HG02610 (cell line): ENCODE results near the gene KCNA3.

ENCODE experiments used
- ATAC-seq: cut with Tn5 transposase; IDR thresholded peaks from one replicate; pipeline ENCODE4 v1.9.1; 2021; ENCODE audit warnings: mild to moderate bottlenecking, moderate library complexity; ENCODE audit not compliant: unreplicated experiment

Gene KCNA3

GRCh38 chr1:110674337-110675059 lies at the start of gene KCNA3:
TSS of gene KCNA3 (minus strand) at chr1:110674940. CDS start at chr1:110674809, 131 bp downstream.
- ATAC-seq, result peak; percentile 37

GRCh38 chr1:110722807-110723206 lies 48.1 kb upstream of the KCNA3 start:
- ATAC-seq, result no peak

- no peak for ATAC-seq
Observed at GRCh38 chr1:110719908-110720307, 45.2 kb upstream of the KCNA3 start.

GRCh38 chr1:110718452-110718851 lies 43.7 kb upstream of the KCNA3 start:
- ATAC-seq, result no peak

GRCh38 chr1:110717179-110717578 lies 42.4 kb upstream of the KCNA3 start:
- ATAC-seq, result no peak

GRCh38 chr1:110714374-110714995 lies 39.7 kb upstream of the KCNA3 start:
- ATAC-seq, result no peak

GRCh38 chr1:110713221-110713620 lies 38.5 kb upstream of the KCNA3 start:
- ATAC-seq, result no peak

- ATAC-seq, result no peak
Observed at GRCh38 chr1:110710314-110710713, 35.6 kb upstream of the KCNA3 start.

GRCh38 chr1:110708974-110709440 lies 34.3 kb upstream of the KCNA3 start:
- ATAC-seq, result no peak

- no peak for ATAC-seq
Observed at GRCh38 chr1:110707232-110707631, 32.5 kb upstream of the KCNA3 start.

GRCh38 chr1:110706621-110707020 lies 31.9 kb upstream of the KCNA3 start:
- ATAC-seq, result no peak

GRCh38 chr1:110702260-110702659 lies 27.5 kb upstream of the KCNA3 start:
- no peak for ATAC-seq

- no peak for ATAC-seq
Observed at GRCh38 chr1:110700767-110701166, 26.0 kb upstream of the KCNA3 start.

GRCh38 chr1:110697606-110698005 lies 22.9 kb upstream of the KCNA3 start:
- no peak for ATAC-seq

- no peak for ATAC-seq
Observed at GRCh38 chr1:110696818-110697217, 22.1 kb upstream of the KCNA3 start.

GRCh38 chr1:110690709-110691365 lies 16.1 kb upstream of the KCNA3 start:
- no peak for ATAC-seq

- ATAC-seq, result no peak
Observed at GRCh38 chr1:110689868-110690267, 15.1 kb upstream of the KCNA3 start.

GRCh38 chr1:110688514-110688913 lies 13.8 kb upstream of the KCNA3 start:
- ATAC-seq, result no peak

GRCh38 chr1:110687250-110687649 lies 12.5 kb upstream of the KCNA3 start:
- no peak for ATAC-seq

- ATAC-seq, result no peak
Observed at GRCh38 chr1:110686188-110686587, 11.4 kb upstream of the KCNA3 start.

- ATAC-seq, result no peak
Observed at GRCh38 chr1:110684491-110684890, 9.8 kb upstream of the KCNA3 start.

GRCh38 chr1:110682898-110683297 lies 8.2 kb upstream of the KCNA3 start:
- no peak for ATAC-seq
